Measurements from ENCODE around the gene CSNK1G1.

The CSNK1G1 gene

GRCh38 chr15:64130159-64130558, 225.8 kb downstream of the CSNK1G1 start:
- no peaks in the 10 kb centered on the region for H3K9me3 ChIP-seq (ENCODE audit: insufficient read depth, low read length)
- H3K27ac ChIP-seq (ENCODE audit: low read depth, low read length) = no peak overlapping the region
- H3K79me2 ChIP-seq (ENCODE audit: insufficient read depth, low read length) = no peaks in the 10 kb centered on the region
- peaks cover 18% of the 10 kb centered on the region; the same call in 1 of the 2 replicates for H3K36me3 ChIP-seq (ENCODE audit: low read length)
- no peak overlapping the region for H3K4me2 ChIP-seq (ENCODE audit: low read depth, low read length, poor library complexity, severe bottlenecking)
- no peaks in the 10 kb centered on the region for H3F3A ChIP-seq (ENCODE audit: insufficient read depth)
- H4K20me1 ChIP-seq (ENCODE audit: low read depth, low read length) = no peaks in the 10 kb centered on the region
- no peak overlapping the region for H2AFZ ChIP-seq (ENCODE audit: low read depth, low read length, severe bottlenecking)
- no peak overlapping the region for H3K9ac ChIP-seq (ENCODE audit: low read length)
- H3K9me2 ChIP-seq (replicated peaks; ENCODE audit: insufficient read depth, low read length) = no peaks in the 10 kb centered on the region
- no peak overlapping the region for H3K4me3 ChIP-seq (ENCODE audit: insufficient read depth, low read length, poor library complexity, severe bottlenecking)
- no peaks in the 10 kb centered on the region for H3K27me3 ChIP-seq (ENCODE audit: low read length)
- TF ChIP-seq EZH2phosphoT487 (conservative IDR thresholded peaks at IDR 0.05; ENCODE audit: low read length) = no peak
- TF ChIP-seq, protein P1, sequence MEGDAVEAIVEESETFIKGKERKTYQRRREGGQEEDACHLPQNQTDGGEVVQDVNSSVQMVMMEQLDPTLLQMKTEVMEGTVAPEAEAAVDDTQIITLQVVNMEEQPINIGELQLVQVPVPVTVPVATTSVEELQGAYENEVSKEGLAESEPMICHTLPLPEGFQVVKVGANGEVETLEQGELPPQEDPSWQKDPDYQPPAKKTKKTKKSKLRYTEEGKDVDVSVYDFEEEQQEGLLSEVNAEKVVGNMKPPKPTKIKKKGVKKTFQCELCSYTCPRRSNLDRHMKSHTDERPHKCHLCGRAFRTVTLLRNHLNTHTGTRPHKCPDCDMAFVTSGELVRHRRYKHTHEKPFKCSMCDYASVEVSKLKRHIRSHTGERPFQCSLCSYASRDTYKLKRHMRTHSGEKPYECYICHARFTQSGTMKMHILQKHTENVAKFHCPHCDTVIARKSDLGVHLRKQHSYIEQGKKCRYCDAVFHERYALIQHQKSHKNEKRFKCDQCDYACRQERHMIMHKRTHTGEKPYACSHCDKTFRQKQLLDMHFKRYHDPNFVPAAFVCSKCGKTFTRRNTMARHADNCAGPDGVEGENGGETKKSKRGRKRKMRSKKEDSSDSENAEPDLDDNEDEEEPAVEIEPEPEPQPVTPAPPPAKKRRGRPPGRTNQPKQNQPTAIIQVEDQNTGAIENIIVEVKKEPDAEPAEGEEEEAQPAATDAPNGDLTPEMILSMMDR (IDR thresholded peaks at IDR 0.05; ENCODE audit: insufficient read depth, low read length, poor library complexity, severe bottlenecking) = no peak

GRCh38 chr15:64127521-64128270, 228.3 kb downstream of the CSNK1G1 start:
- no peaks in the 10 kb centered on the region for H3K9me3 ChIP-seq (ENCODE audit: insufficient read depth, low read length)
- no peak overlapping the region for H2AFZ ChIP-seq (ENCODE audit: low read depth, low read length, severe bottlenecking)
- H3K79me2 ChIP-seq (ENCODE audit: insufficient read depth, low read length) = no peaks in the 10 kb centered on the region
- no peak overlapping the region for H3K27ac ChIP-seq (ENCODE audit: low read depth, low read length)
- no peak overlapping the region for H3K4me3 ChIP-seq (ENCODE audit: insufficient read depth, low read length, poor library complexity, severe bottlenecking)
- no peak overlapping the region for H3K9ac ChIP-seq (ENCODE audit: low read length)
- H3K27me3 ChIP-seq (ENCODE audit: low read length) = no peaks in the 10 kb centered on the region
- no peak for TF ChIP-seq EZH2phosphoT487 (conservative IDR thresholded peaks at IDR 0.05; ENCODE audit: low read length)
- TF ChIP-seq, protein P1 (IDR thresholded peaks at IDR 0.05; ENCODE audit: insufficient read depth, low read length, poor library complexity, severe bottlenecking) = no peak
- no peaks in the 10 kb centered on the region for H3F3A ChIP-seq (ENCODE audit: insufficient read depth)
- peaks cover 22% of the 10 kb centered on the region; the same call in 1 of the 2 replicates for H3K36me3 ChIP-seq (ENCODE audit: low read length)
- H3K9me2 ChIP-seq (replicated peaks; ENCODE audit: insufficient read depth, low read length) = no peaks in the 10 kb centered on the region
- H3K4me2 ChIP-seq (ENCODE audit: low read depth, low read length, poor library complexity, severe bottlenecking) = no peak overlapping the region
- no peaks in the 10 kb centered on the region for H4K20me1 ChIP-seq (ENCODE audit: low read depth, low read length)

DNA sequence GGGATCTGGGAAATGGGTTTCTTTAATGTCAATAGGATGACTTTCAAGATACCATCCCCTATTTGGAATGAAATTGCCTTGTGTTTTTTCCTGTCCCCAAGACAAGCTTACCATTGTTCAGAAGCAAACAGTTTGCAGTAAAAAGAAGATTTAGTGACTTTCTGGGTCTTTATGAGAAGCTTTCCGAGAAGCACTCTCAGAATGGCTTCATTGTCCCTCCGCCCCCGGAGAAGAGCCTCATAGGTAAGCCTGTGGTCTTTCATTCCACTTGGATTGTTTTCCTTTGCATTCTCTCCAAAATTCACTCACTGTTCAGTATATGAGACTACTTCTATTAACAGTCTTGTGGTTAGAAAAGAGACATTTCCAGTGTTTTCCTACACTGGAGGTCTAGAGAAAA, 230.0 kb downstream of the CSNK1G1 start:
- Histone ChIP-seq H4K20me1 (ENCODE audit: low read depth, low read length) (no peaks in the 10 kb centered on the region), H3K27me3 (ENCODE audit: low read length) (no peaks in the 10 kb centered on the region), H3K9me3 (ENCODE audit: insufficient read depth, low read length) (no peaks in the 10 kb centered on the region)

More for the DNA sequence above, 230.0 kb downstream of the CSNK1G1 start:
- TF ChIP-seq, protein P1 (IDR thresholded peaks at IDR 0.05; ENCODE audit: insufficient read depth, low read length, poor library complexity, severe bottlenecking) = no peak
- TF ChIP-seq EZH2phosphoT487 (conservative IDR thresholded peaks at IDR 0.05; ENCODE audit: low read length) = no peak
- H3K36me3 ChIP-seq (ENCODE audit: low read length) = peaks cover 24% of the 10 kb centered on the region; the same call in 1 of the 2 replicates
- H3K4me2 ChIP-seq (ENCODE audit: low read depth, low read length, poor library complexity, severe bottlenecking) = no peak overlapping the region
- H3K4me3 ChIP-seq (ENCODE audit: insufficient read depth, low read length, poor library complexity, severe bottlenecking) = no peak overlapping the region
- no peak overlapping the region for H3K27ac ChIP-seq (ENCODE audit: low read depth, low read length)
- H3F3A ChIP-seq (ENCODE audit: insufficient read depth) = no peaks in the 10 kb centered on the region
- no peaks in the 10 kb centered on the region for H3K9me2 ChIP-seq (replicated peaks; ENCODE audit: insufficient read depth, low read length)
- H2AFZ ChIP-seq (ENCODE audit: low read depth, low read length, severe bottlenecking) = no peak overlapping the region
- no peaks in the 10 kb centered on the region for H3K79me2 ChIP-seq (ENCODE audit: insufficient read depth, low read length)
- H3K9ac ChIP-seq (ENCODE audit: low read length) = no peak overlapping the region
